Stimulated activated CD8-positive, alpha-beta memory T cell treated with anti-CD3 and anti-CD28 coated beads, Interleukin-7, amount 100 ng/mL, for 48 hours (primary cell): Measurements from ENCODE around the gene IP6K1.
"Not testable (repeated sequence)": the region's sequence is repeated elsewhere in the genome, so short reads cannot be mapped to it uniquely, and the experiment has no call there.

Experiments used
- DNase-seq, 2 donors: peaks; one replicate each; pipeline ENCODE4 v3.0.0-alpha.2; 2020; ENCODE audit warnings: low read depth in 1 of 2; ENCODE audit errors: extremely low read depth in 1 of 2

Gene IP6K1

GRCh38 chr3:49714728-49715550 is 71.4 kb downstream of the IP6K1 start:
- DNase-seq = no peak

DNA sequence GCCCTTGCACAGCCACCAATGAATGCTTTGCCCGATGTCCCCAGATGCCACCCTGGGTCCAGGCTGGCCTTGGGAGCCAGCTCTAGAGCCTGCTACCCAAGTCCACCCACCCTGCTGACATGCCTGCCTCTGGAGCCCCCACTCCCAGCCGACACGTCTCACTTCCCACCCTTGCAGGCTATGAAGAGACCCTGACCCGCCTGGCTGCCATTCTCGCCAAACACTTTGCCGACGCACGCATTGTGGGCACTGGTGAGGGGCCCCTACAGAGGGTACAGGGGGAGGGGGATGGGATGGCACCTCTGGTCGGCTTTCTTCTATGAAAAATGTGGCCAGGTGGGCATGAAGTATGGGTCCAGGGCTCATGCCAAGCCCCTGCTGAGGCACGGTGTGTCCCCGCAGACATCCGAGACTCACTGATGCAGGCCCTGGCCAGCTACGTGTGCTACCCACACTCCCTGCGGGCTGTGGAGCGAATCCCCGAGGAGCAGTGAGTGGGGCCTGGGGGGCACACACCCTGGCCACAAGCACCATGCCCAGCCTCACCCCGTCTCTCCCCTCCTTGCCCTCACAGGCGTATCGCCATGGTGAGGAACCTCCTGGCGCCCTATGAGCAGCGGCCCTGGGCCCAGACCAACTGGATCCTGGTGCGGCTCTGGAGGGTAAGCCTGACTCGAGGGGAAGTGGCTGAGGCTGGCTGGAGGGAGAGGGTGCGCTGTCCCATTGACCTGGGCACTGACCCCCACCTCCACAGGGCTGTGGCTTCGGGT is 72.8 kb downstream of the IP6K1 start:
- no peak for DNase-seq

DNA sequence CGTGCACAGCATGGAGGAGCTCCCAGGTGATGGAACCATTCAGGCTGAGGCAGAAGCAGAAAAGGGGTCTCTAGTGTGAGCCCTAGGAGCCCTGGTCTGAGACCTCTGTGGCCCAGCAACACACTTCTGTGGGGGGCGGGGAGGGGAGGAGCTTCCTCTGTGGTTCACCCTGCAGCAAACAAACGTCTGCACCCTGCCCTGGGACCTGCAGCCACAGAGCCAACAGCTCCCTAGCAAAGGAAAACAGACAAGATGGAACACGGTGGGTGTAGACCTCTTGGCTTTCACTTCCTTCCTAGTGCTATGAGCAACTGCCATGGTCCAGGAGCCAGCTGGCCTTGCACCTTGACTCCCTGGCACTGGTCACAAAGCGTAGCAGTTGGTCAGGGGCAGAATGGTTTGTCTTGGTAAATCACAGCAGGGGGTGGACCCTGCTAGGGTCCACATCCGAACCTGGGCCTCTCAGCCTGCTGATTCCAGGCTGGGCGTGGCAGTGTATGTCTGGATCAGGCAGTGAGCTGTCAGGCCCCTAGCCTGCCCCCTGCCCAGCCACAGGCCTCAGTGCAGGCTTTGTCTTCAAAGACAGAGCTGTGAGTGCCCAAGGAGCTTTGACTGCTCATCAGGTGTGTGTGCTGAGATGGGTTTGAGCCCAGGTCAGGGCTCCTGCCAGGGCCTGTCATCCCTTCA is 73.6 kb downstream of the IP6K1 start:
- no peak for DNase-seq

DNA sequence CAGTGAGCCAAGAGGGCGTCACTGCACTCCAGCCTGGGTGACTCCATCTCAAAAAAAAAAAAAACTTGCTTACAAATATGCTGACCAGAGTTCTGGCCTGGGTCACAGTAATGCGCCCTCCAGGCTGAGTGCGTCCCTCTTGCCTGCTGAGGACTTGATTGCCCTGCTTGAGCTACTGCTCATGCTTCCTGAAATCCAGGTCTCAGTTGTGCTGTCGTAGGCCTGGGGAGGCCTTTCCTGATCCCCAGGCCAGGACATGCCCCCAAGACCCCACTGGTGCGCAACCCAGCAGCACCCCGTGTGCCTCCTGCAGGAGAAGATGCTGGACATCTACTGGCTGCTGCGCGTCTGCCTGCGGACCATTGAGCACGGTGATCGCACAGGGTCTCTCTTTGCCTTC is 74.2 kb downstream of the IP6K1 start:
- DNase-seq = no peak

DNA sequence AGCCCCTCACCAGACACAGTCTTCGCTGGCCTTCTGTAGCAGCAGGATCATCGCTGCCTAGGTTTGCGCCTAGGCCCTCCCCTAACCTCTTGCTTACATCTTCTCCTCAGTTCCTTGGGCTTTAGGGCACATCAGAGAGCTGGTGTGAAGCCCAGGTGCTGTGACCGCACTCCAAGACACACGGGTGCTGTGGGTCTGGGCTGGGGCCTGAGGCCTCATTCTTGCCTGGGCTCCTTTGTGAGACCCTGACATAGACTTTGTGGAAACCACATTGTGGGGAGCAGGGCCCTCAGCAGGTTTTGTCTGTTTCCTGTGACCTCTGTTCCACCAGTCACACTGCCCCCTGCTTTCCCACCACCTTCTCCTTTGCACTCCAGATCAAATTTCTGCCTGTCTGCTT is 74.9 kb downstream of the IP6K1 start:
- no peak for DNase-seq

GRCh38 chr3:49709852-49710251 is 76.5 kb downstream of the IP6K1 start:
- DNase-seq = no peak

DNA sequence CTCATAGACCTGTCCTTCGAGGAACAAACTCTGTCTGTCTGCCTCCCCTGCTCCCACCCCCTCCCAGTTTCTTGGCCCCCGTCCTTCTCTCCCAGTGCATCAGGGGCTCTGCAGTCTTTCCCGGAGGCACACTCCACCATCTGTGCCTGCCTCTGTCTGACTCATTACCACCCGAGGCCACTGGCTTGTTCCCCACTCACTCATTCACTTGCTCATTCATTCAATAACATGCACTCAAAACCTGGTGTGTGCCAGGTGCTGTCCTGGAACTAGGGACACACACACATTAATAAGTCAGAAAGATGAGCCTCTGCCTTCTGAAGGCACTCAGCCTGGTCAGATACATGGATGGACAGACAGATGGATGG is 79.2 kb downstream of the IP6K1 start:
- DNase-seq = no peak

- no peak for DNase-seq
These were observed 79.8 kb downstream of the IP6K1 start for GRCh38 chr3:49706456-49707112.

- DNase-seq = no peak
These were observed 80.9 kb downstream of the IP6K1 start for GRCh38 chr3:49705390-49705960.

DNA sequence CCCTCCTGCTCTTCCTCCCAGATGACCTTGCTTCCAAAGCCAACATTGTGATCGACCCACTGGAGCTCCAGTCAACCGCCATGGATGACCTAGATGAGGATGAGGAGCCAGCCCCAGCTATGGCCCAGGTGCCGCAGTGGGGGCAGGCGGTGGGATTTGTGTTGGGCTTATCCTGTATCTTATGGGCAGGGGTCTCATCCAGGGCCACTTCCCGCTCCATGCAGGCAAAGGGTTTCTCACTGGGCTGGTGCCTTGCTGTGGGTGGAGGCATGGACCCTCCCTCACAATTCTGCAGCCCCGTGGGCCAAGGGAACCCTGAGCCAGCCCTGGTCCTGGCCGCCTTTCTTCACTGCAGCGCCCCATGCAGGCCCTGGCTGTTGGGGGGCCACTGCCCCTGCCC is 81.7 kb downstream of the IP6K1 start:
- DNase-seq = no peak

DNA sequence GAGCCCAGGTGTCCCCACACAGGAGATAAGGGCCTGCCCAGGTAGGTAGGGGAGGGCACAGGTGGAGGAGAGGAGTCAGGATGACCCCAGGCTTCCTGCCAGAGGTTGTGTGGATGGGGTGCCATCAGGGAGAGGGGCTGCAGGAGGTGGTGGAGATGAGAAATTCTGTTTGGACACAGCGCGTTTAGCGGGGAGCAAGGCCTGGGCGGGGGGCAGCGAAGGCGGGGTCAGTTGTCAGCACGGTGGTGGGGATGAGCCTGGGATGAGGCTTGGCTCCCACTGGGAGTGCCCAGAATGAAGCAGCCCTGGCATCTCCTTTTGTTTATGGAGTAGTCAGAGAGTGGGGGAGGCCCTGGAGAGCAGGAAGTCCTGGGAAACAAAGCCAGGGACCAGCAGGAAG is 82.4 kb downstream of the IP6K1 start:
- DNase-seq = no peak

DNA sequence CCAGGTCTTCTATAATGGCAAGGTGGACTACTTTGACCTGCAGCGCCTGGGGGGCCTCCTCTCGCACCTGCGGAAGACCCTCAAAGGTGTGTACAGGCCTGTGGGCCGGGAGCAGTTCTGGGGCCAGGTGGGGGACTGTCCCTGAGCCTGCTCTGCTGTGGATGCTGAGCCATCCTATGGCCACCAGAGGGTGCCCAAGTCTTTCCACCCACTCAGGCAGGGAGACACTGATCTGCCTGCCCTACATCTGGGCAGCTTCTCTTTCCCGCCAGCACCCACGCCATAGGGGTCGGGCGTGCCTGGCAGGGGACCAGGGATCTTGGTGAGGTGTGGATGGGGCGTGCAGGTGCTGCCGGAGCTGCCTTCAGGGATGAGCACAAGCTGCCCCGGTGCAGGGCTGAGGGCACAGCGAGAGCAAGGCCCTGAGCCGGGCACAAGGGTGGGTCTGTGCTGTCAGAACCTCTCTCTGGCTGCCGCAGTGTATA is 82.9 kb downstream of the IP6K1 start:
- no peak for DNase-seq

DNA sequence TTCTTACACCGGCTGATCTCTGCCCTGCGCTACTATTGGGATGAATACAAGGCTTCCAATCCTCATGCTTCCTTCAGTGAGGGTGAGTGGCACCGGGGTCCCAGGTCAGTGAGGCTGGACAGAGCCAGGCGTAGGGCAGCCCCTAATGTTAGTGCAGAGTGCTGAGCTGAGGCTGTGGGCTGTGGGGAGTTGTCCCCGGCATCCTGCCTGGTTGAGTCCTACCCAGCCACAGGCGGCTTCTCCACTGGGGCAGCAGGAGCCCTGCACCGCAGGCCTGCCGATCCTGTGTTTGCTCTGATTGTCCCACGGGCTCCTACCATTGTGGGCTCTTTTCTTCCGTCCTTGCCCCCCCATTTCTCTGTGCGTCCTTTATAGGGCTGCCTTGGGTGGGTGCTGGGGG is 83.7 kb downstream of the IP6K1 start:
- no peak for DNase-seq

- no peak for DNase-seq
These were observed 84.8 kb downstream of the IP6K1 start for GRCh38 chr3:49701388-49702077.

GRCh38 chr3:49700453-49701128 is 85.8 kb downstream of the IP6K1 start:
- DNase-seq = no peak

DNA sequence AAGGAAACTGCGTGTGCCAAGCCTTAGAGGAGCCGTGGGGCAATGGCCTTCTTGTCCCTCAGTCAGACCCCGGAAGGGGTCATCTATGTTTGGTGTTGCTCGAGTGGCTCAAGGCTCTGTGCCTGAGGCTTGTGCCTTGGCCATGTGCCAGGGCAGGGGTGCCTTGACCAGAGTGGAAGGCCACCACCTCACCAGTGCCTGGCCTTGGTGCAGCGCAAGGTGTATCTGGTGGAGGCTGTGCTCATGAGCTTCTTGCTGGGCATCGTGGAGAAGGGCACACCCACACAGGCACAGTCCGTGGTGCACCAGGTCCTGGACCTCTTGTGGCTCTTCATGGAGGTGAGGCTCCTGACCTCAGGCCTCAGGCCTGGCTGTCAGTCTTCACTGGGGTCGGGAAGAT is 86.3 kb downstream of the IP6K1 start:
- DNase-seq = no peak

- no peak for DNase-seq
These were observed 86.9 kb downstream of the IP6K1 start for GRCh38 chr3:49699281-49699979.

DNA sequence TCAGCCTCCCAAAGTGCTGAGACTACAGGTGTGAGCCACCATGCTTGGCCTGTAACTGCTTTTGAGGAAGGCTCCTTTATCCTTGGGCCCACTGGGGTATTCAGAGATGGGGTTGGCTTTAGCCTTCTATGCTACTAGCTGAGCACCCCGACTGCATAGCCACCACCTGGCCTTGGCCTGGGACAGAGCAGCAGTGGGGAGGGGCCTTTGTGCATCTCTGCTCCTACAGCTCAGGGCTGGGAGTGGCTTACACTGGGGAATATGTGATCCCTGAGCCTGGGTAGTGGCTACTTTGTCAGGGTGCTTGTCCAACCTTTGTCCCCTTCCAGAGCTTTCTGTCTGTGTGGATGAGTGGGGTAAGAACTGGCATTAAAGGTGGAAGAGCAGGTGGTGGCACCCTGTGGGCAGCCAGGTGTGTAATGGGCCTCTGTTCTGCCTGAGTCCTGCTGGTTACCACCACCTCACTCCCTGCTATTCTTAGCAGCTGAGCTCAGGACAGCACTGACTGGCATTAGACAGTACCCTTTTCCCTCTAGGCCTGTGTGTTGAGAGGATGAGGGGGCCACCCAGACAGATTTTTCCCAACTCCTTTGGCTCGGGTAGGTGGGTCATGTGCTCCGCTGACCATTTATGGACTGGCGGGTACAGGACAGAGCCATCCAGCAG is 90.9 kb downstream of the IP6K1 start:
- DNase-seq = not testable (repeated sequence)
